BLaER1 (cell line): ENCODE results near the gene TNRC6B.
A peak's percentile ranks its signal among the peaks of the same experiment; 100 is the strongest.

Source experiments
- H3K27ac ChIP-seq: shearing (Covaris generic); formaldehyde crosslinking; 2 replicates; pipeline ENCODE4 v1.8.1; 2022
- H3K27me3 ChIP-seq: shearing (Covaris generic); formaldehyde crosslinking; 2 replicates; pipeline ENCODE4 v1.8.1; 2022
- H3K36me3 ChIP-seq: shearing (Covaris generic); formaldehyde crosslinking; 2 replicates; pipeline ENCODE4 v1.8.1; 2022
- H3K4me1 ChIP-seq: shearing (Covaris generic); formaldehyde crosslinking; 2 replicates; pipeline ENCODE4 v1.8.1; 2022
- H3K4me2 ChIP-seq: shearing (Covaris generic); formaldehyde crosslinking; 2 replicates; pipeline ENCODE4 v1.8.1; 2022
- H3K4me3 ChIP-seq: shearing (Covaris generic); formaldehyde crosslinking; 2 replicates; pipeline ENCODE4 v1.8.1; 2022
- H3K9ac ChIP-seq: shearing (Covaris generic); formaldehyde crosslinking; 2 replicates; pipeline ENCODE4 v1.8.1; 2022
- H3K9me3 ChIP-seq: shearing (Covaris generic); formaldehyde crosslinking; 2 replicates; pipeline ENCODE4 v1.8.1; 2022
- H4K20me1 ChIP-seq: shearing (Covaris generic); formaldehyde crosslinking; 2 replicates; pipeline ENCODE4 v1.8.1; 2022
- Cebpa-rat ChIP-seq: shearing (Covaris generic); IDR thresholded peaks from 2 replicates; pipeline ENCODE4 v1.8.1; 2022

Gene TNRC6B

DNA sequence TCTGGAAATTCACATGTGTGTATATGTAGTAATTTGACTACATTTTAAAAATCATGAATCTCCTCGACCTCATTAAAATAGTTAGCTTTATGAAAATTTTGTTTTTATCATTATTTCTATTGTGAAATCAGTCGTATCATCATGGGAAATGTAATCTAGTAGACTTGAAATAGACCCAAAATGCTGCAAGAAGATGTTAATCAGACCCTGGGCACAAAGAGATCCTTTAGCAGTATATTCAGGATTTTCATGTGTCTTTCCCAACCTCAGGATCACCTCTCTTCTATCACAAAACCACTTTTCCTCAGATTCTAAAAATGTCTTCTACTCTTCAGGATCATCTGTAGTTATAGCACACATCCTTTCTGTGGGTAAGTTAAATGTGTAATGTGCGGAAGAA lies 93.7 kb downstream of the TNRC6B start:
- Histone ChIP-seq H3K9me3 (no peaks in the 10 kb centered on the region), H4K20me1 (peaks cover 14% of the 10 kb centered on the region; the same call in 1 of the 2 replicates), H3K9ac (no peak overlapping the region), H3K4me1 (peaks cover 12% of the 10 kb centered on the region), H3K4me3 (no peak overlapping the region), H3K4me2 (no peak overlapping the region), H3K36me3 (peaks cover 77% of the 10 kb centered on the region), H3K27ac (no peak overlapping the region), H3K27me3 (no peaks in the 10 kb centered on the region)
- TF ChIP-seq Cebpa-rat, result no peak

DNA sequence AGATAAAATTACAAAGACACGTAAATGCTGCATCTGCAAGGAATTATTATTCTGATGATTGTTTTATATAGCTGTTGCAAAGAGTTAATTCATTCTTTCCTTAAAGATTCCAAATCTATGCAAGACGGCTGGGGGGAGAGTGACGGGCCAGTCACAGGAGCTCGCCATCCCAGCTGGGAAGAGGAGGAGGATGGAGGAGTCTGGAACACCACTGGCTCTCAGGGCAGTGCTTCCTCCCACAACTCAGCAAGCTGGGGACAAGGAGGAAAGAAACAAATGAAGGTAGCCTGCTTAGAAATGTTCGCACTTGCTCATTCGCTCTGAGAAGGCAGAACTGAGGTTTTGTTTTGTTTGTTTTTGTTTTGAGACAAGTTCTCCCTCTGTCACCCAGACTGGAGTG lies 95.6 kb downstream of the TNRC6B start:
- Histone ChIP-seq H3K4me3 (no peak overlapping the region), H3K4me2 (no peak overlapping the region), H3K4me1 (peaks cover 15% of the 10 kb centered on the region), H3K27me3 (no peaks in the 10 kb centered on the region), H3K9ac (no peak overlapping the region), H3K36me3 (peaks cover 69% of the 10 kb centered on the region), H3K9me3 (no peaks in the 10 kb centered on the region), H4K20me1 (peaks cover 14% of the 10 kb centered on the region; the same call in 1 of the 2 replicates), H3K27ac (no peak overlapping the region)
- no peak for TF ChIP-seq Cebpa-rat

DNA sequence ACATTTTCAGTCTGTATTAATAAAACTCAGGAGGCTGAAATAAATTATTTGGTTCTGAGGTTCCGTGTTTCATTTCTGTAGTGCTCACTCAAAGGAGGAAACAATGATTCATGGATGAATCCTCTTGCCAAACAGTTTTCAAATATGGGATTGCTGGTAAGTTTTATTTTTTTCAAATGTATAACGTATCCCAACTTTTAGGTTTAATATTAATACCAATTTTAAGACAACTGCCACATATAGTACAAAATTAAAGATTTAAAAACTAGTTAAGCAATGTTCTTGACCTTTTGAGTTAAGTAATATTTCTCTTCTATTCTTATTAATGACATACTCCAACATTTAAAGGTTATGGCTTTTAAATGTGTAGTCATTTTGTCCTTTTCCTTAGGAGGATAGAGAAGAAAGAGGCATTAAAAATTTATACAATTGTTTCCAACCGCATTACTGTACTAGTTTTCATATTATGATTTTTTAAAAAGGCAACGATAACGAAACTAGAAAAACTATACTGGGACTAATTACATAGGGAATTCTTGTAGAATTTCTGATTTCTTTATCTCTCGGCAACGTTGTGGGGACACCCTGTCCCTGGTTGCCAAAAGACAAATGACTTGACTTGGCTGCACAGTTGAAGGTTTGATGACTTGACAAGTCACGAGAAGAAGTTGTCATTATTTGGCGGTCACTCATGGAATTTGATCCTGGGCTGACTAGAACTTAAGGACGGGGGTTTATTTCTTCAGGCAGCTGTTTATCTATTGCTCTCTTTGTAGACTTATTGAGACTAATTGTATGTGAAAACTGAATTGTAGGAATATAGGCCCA lies 99.5 kb downstream of the TNRC6B start:
- peaks cover 15% of the 10 kb centered on the region for H3K4me1 ChIP-seq
- no peak for TF ChIP-seq Cebpa-rat
- no peak overlapping the region for H3K4me3 ChIP-seq
- H3K4me2 ChIP-seq, result no peak overlapping the region
- H3K36me3 ChIP-seq, result peaks cover 75% of the 10 kb centered on the region
- 0 out of 2 replicates have a peak overlapping the region, but pooled peaks have one; percentile 10 for H3K27ac ChIP-seq
- H4K20me1 ChIP-seq, result 0 out of 2 replicates have a peak, but pooled peaks cover 6% of the 10 kb centered on the region
- H3K27me3 ChIP-seq, result no peaks in the 10 kb centered on the region
- H3K9me3 ChIP-seq, result no peaks in the 10 kb centered on the region
- no peak overlapping the region for H3K9ac ChIP-seq

DNA sequence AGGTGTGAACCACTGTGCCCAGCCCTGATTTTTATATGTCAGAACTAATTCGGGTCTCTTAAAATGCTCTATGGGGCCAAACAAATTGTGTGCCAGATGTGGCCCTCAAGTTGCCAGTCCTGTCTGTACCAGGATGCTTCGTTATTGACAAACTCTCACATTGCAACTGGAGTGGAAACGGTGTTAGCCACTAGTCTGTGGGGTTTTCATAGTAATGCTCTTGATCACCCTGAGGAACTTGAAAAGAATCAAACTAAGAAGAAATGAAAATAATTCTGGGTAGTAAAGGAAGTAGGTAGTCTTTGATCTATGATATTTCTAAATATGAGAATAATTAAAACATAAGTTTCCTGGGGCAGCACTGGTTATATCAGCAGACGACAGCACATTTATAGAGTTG lies 101.3 kb downstream of the TNRC6B start:
- H3K27ac ChIP-seq, result no peak overlapping the region
- H3K4me3 ChIP-seq, result no peak overlapping the region
- H4K20me1 ChIP-seq, result 0 out of 2 replicates have a peak, but pooled peaks cover 6% of the 10 kb centered on the region
- H3K4me2 ChIP-seq, result no peak overlapping the region
- TF ChIP-seq Cebpa-rat, result no peak
- H3K27me3 ChIP-seq, result no peaks in the 10 kb centered on the region
- peaks cover 70% of the 10 kb centered on the region for H3K36me3 ChIP-seq
- H3K9ac ChIP-seq, result no peak overlapping the region
- H3K4me1 ChIP-seq, result peaks cover 15% of the 10 kb centered on the region
- no peaks in the 10 kb centered on the region for H3K9me3 ChIP-seq

DNA sequence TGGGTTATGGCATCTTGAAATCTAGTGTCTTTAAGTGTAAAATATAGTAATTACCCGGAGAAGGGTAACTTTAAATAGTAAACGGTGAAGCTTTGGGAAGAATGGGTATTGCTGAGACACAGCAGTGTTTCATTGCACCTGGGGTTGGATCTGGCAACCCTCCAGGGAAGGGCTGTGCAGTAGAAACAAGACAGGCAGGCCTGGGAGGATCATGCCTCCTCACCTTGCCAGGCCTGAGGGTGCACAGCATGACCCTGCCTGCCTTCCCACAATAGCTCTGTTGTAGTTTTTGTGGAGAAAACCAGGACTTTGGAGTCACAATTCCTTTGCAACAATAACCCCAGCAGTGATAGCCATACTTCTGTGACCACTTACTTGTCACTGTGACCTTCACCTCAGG lies 104.0 kb downstream of the TNRC6B start:
- Histone ChIP-seq H3K27me3 (no peaks in the 10 kb centered on the region), H3K4me1 (0 out of 2 replicates have a peak, but pooled peaks cover under 1% of the 10 kb centered on the region), H3K9me3 (no peaks in the 10 kb centered on the region), H3K36me3 (peaks cover 87% of the 10 kb centered on the region), H4K20me1 (0 out of 2 replicates have a peak, but pooled peaks cover 6% of the 10 kb centered on the region), H3K27ac (no peak overlapping the region), H3K4me2 (no peak overlapping the region), H3K4me3 (no peak overlapping the region), H3K9ac (no peak overlapping the region)
- no peak for TF ChIP-seq Cebpa-rat

DNA sequence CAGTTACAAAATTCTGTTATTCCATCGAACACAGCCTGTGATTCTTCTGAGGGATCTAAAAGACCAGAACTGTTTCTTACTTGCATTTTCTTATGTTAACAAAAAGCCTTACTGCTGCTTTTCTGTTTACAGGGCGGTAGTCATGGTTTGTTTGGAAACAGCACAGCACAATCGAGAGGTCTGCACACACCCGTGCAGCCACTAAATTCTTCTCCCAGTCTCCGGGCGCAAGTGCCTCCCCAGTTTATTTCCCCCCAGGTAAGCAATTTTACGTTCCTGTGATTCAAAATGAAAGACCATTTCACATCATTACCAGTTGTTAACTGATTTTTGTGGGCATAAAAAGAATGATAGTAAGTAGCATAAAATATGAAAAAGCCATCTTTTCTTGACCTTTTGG lies 107.8 kb downstream of the TNRC6B start:
- Histone ChIP-seq H3K36me3 (peaks cover 93% of the 10 kb centered on the region), H3K4me2 (no peak overlapping the region), H3K9me3 (no peaks in the 10 kb centered on the region), H4K20me1 (0 out of 2 replicates have a peak, but pooled peaks cover 13% of the 10 kb centered on the region), H3K4me3 (no peak overlapping the region), H3K9ac (no peak overlapping the region), H3K27me3 (no peaks in the 10 kb centered on the region), H3K27ac (no peak overlapping the region), H3K4me1 (no peaks in the 10 kb centered on the region)
- no peak for TF ChIP-seq Cebpa-rat

DNA sequence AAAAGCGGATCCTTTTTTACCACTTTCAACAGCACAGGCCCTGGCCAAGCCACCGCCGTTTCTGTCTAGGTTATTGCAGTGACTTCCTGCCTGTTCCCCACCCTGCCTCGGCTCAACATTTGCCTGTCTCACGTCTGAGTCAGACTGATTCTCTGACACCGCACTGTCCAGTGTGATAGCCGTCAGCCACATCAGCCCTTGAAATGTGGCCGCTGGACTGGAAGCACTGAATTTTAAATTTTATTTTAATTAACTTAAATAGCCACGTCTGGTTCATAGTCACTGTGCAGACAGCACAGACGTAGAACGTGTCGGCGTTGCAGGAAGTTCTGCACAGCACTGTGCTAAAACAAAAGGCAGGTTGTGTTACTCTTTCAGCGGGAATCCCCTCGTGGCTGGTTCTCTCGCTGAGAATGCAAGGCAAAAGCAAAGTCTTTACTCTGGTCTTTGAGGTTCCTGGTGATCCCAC lies 112.3 kb downstream of the TNRC6B start:
- TF ChIP-seq Cebpa-rat, result no peak
- Histone ChIP-seq H3K36me3 (peaks cover 99% of the 10 kb centered on the region), H3K4me2 (no peak overlapping the region), H3K9ac (no peak overlapping the region), H3K27me3 (no peaks in the 10 kb centered on the region), H3K4me1 (peaks cover 5% of the 10 kb centered on the region; the same call in 1 of the 2 replicates), H3K9me3 (no peaks in the 10 kb centered on the region), H4K20me1 (0 out of 2 replicates have a peak, but pooled peaks cover 8% of the 10 kb centered on the region), H3K27ac (no peak overlapping the region), H3K4me3 (no peak overlapping the region)

DNA sequence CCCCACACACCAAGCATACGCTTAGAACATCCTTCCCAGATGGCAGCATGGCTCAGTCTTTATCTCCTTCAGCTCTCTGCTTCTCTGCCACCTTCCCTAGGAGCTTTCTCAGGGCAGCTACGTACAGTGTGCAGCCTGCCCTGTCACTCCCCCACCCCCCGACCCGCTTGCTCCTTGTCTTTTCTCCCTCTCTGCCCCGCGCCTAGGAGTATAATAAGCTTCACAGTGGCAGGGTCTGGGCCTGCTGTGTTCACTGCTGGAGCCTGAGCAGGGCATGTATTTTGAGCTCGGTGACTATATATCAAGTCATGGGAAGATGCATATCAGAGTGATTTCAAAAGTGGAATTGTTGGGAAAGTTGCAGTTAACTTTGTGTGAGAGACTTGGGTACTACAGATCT lies 112.8 kb downstream of the TNRC6B start:
- Histone ChIP-seq H3K27me3 (no peaks in the 10 kb centered on the region), H3K4me1 (peaks cover 5% of the 10 kb centered on the region; the same call in 1 of the 2 replicates), H3K36me3 (peaks cover 99% of the 10 kb centered on the region), H3K9me3 (no peaks in the 10 kb centered on the region), H3K4me2 (no peak overlapping the region), H3K27ac (no peak overlapping the region), H3K9ac (no peak overlapping the region), H4K20me1 (0 out of 2 replicates have a peak, but pooled peaks cover 8% of the 10 kb centered on the region), H3K4me3 (no peak overlapping the region)
- TF ChIP-seq Cebpa-rat, result no peak

DNA sequence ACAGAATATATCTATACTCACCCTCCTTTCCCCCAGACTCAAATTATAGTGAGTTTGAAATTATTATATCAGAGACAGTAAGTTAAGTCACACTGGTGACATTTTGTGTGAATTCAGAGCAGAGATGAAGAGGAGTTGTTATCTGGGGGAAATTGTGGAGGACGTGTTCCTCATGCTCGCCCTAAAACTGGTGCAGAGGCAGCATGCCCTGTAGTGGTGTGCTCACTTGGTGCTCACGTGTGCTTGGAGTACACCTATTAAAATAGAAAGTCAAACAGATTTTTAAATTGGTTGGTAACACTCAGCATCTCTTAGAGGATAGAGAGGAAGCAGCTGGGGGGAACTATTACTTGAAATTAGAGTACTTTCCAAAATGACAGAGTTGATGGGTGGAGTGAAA lies 117.0 kb downstream of the TNRC6B start:
- Histone ChIP-seq H4K20me1 (0 out of 2 replicates have a peak, but pooled peaks cover 8% of the 10 kb centered on the region), H3K9ac (no peak overlapping the region), H3K9me3 (no peaks in the 10 kb centered on the region), H3K27me3 (no peaks in the 10 kb centered on the region), H3K36me3 (peaks cover 99% of the 10 kb centered on the region), H3K4me2 (no peak overlapping the region), H3K27ac (no peak overlapping the region), H3K4me1 (peaks cover 5% of the 10 kb centered on the region; the same call in 1 of the 2 replicates), H3K4me3 (no peak overlapping the region)
- TF ChIP-seq Cebpa-rat, result no peak

DNA sequence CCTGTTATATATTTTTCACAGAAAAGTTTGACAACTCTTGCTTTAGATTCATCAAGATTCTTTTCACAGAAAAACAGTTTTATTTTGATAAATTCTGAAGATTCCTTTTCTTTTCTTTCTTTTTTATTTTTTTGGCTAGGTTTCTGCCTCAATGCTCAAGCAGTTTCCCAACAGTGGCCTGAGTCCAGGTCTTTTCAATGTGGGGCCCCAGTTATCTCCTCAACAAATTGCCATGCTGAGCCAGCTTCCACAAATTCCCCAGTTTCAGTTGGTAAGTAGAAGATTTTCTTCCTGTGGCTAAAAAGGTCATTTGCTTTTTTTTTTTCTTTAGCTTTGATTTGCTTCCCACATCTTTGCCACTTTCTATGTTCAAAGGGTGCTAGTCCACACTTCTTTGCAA lies 122.6 kb downstream of the TNRC6B start:
- H3K9ac ChIP-seq, result no peak overlapping the region
- no peak overlapping the region for H3K4me3 ChIP-seq
- no peaks in the 10 kb centered on the region for H3K27me3 ChIP-seq
- H3K36me3 ChIP-seq, result peaks cover 92% of the 10 kb centered on the region
- H3K4me1 ChIP-seq, result no peaks in the 10 kb centered on the region
- H3K27ac ChIP-seq, result no peak overlapping the region
- H3K4me2 ChIP-seq, result no peak overlapping the region
- no peak for TF ChIP-seq Cebpa-rat
- H3K9me3 ChIP-seq, result no peaks in the 10 kb centered on the region
- no peaks in the 10 kb centered on the region for H4K20me1 ChIP-seq
